Superior temporal gyrus (tissue), 1 donor: ENCODE data around the gene ACKR2.

Experiments
- DNase-seq: peaks from one replicate; pipeline ENCODE4 v3.0.0-alpha.2; 2016; ENCODE audit errors: extremely low spot score

Gene ACKR2

GRCh38 chr3:42829628-42830436 lies 20.6 kb downstream of the ACKR2 start:
- no peak for DNase-seq

- no peak for DNase-seq
Observed at GRCh38 chr3:42830437-42831320, 21.4 kb downstream of the ACKR2 start.

GRCh38 chr3:42831321-42831713 lies 22.1 kb downstream of the ACKR2 start:
- DNase-seq = peak; percentile 81

- no peak for DNase-seq
Observed at GRCh38 chr3:42836150-42837123, 27.2 kb downstream of the ACKR2 start.

- DNase-seq = no peak
Observed at GRCh38 chr3:42838571-42838970, 29.3 kb downstream of the ACKR2 start.

- peak; percentile 89 for DNase-seq
Observed at GRCh38 chr3:42839616-42840015, 30.4 kb downstream of the ACKR2 start.

GRCh38 chr3:42841332-42841731 lies 32.1 kb downstream of the ACKR2 start:
- no peak for DNase-seq

GRCh38 chr3:42843713-42844411 lies 34.6 kb downstream of the ACKR2 start:
- no peak for DNase-seq

GRCh38 chr3:42844412-42844713 lies 35.1 kb downstream of the ACKR2 start:
- no peak for DNase-seq

GRCh38 chr3:42844815-42845214 lies 35.6 kb downstream of the ACKR2 start:
- no peak for DNase-seq

GRCh38 chr3:42846685-42847522 lies 37.7 kb downstream of the ACKR2 start:
- no peak for DNase-seq

GRCh38 chr3:42847731-42848130 lies 38.5 kb downstream of the ACKR2 start:
- DNase-seq = no peak

- DNase-seq = no peak
Observed at GRCh38 chr3:42849017-42849416, 39.8 kb downstream of the ACKR2 start.

- DNase-seq = no peak
Observed at GRCh38 chr3:42850263-42850662, 41.0 kb downstream of the ACKR2 start.

- no peak for DNase-seq
Observed at GRCh38 chr3:42851228-42851834, 42.1 kb downstream of the ACKR2 start.

- DNase-seq = no peak
Observed at GRCh38 chr3:42852441-42852840, 43.2 kb downstream of the ACKR2 start.

GRCh38 chr3:42853056-42853455 lies 43.8 kb downstream of the ACKR2 start:
- no peak for DNase-seq

GRCh38 chr3:42853739-42854302 lies 44.6 kb downstream of the ACKR2 start:
- no peak for DNase-seq

- DNase-seq = no peak
Observed at GRCh38 chr3:42855219-42855546, 45.9 kb downstream of the ACKR2 start.
